HepG2 (cell line): ENCODE measurements around the gene ZSCAN2. TPM values are rescaled to one million over a fixed set of nuclear protein-coding genes. Genes with fewer than 3 reads are reported as not detected.

ENCODE experiments used
- ATAC-seq: fragments of 200-7000 bp; cut with Tn5 transposase; 3 replicates; pipeline ENCODE4 v1.9.1; 2020; ENCODE audit warnings: mild to moderate bottlenecking, moderate library complexity
- BruUV-seq: library from RNA; stranded (reverse); fragments of 400-500 nt; replicated peaks from 2 replicates; lab custom pipeline; 2021; lab: Mats Ljungman, UMichigan
- CTCF ChIA-PET: fragments of 300-600 bp; formaldehyde crosslinking; extraction: SDS; loops from one replicate; lab custom pipeline; 2021; ENCODE audit warnings: low total read pairs, inconsistent platforms, low intra/inter-chr PET ratio; lab: Yijun Ruan, JAX
- POLR2A ChIA-PET: fragments of 350-600 bp; sonication (Branson Sonifier 250); formaldehyde crosslinking; loops from one replicate; lab custom pipeline; 2020; ENCODE audit warnings: antibody characterized with exemption, inconsistent platforms; lab: Yijun Ruan, JAX
- DNase-seq: peaks from one replicate; pipeline ENCODE4 v3.0.0-alpha.2; 2015; ENCODE audit warnings: low spot score
- FAIRE-seq: peaks from 3 replicates; lab custom pipeline; 2011; peaks lifted over from hg19 to GRCh38; lab: Jason Lieb, UNC
- H2AFZ ChIP-seq: one replicate; pipeline ENCODE4 v1.6.1; 2011; ENCODE audit warnings: low read length, inconsistent platforms
- H3K27ac ChIP-seq: fragments of 300-600 bp; 3 replicates; pipeline ENCODE4 v1.8.0; 2011; ENCODE audit warnings: mixed run types, mild to moderate bottlenecking, mixed read lengths, low read length, inconsistent platforms; ENCODE audit not compliant: insufficient read depth; ENCODE audit errors: extremely low read length
- H3K27me3 ChIP-seq, 2 experiments: fragments of 200-600 bp in 1 of 2; 2 replicates in 1 of 2; 3 replicates in 1 of 2; pipeline versions ENCODE4 v1.6.0 to v1.8.0; 2011; ENCODE audit warnings: low read length in 2 of 2, mild to moderate bottlenecking in 2 of 2, moderate library complexity in 2 of 2, inconsistent platforms in 1 of 2; ENCODE audit not compliant: insufficient read depth in 2 of 2, control insufficient read depth in 1 of 2
- H3K36me3 ChIP-seq, 2 experiments: fragments of 200-600 bp in 1 of 2; replicated peaks in 1 of 2; 2 replicates in 1 of 2; 3 replicates in 1 of 2; pipeline versions ENCODE4 v1.5.1 to v1.8.0; 2011; ENCODE audit warnings: low read length in 2 of 2, inconsistent platforms in 1 of 2; ENCODE audit not compliant: insufficient read depth in 2 of 2, control insufficient read depth in 1 of 2
- H3K4me1 ChIP-seq: 2 replicates; pipeline ENCODE4 v1.5.1; 2012; ENCODE audit warnings: low read length, inconsistent platforms; ENCODE audit not compliant: insufficient read depth
- H3K4me2 ChIP-seq: 2 replicates; pipeline ENCODE4 v1.6.0; 2011; ENCODE audit warnings: low read depth, low read length, inconsistent platforms
- H3K4me3 ChIP-seq, 3 experiments: fragments of 200-600 bp in 1 of 3; sonication (generic), shearing (Covaris generic) in 1 of 3; replicated peaks in 1 of 3; 2 replicates each; pipeline ENCODE4 v1.5.1; 2011 to 2016; ENCODE audit warnings: low read length in 3 of 3, inconsistent platforms in 2 of 3, low read depth in 2 of 3, mild to moderate bottlenecking in 2 of 3, control low read depth in 1 of 3, mixed read lengths in 1 of 3; ENCODE audit not compliant: insufficient read depth in 1 of 3
- H3K79me2 ChIP-seq: one replicate; pipeline ENCODE4 v1.6.1; 2011; ENCODE audit warnings: low read length, inconsistent platforms; ENCODE audit not compliant: insufficient read depth
- H3K9ac ChIP-seq: 2 replicates; pipeline ENCODE4 v1.6.0; 2011; ENCODE audit warnings: mild to moderate bottlenecking, low read depth, low read length, inconsistent platforms; ENCODE audit not compliant: insufficient read depth
- H3K9me3 ChIP-seq: 2 replicates; pipeline ENCODE4 v1.5.1; 2012; ENCODE audit warnings: mild to moderate bottlenecking, low read length
- H4K20me1 ChIP-seq: 2 replicates; pipeline ENCODE4 v1.6.0; 2011; ENCODE audit warnings: inconsistent platforms, mild to moderate bottlenecking, low read length, moderate library complexity; ENCODE audit not compliant: insufficient read depth
- ZKSCAN1 ChIP-seq: fragments of 150-350 bp; IDR thresholded peaks from 2 replicates; pipeline ENCODE4 v1.6.1; 2014; ENCODE audit warnings: low read length
- ZNF501 ChIP-seq: sonication (generic); formaldehyde crosslinking; IDR thresholded peaks from 2 replicates; pipeline ENCODE4 v1.5.1; 2020; ENCODE audit warnings: mild to moderate bottlenecking, moderate library complexity, missing genetic modification reagents
- ZSCAN25 ChIP-seq: sonication (generic); formaldehyde crosslinking; IDR thresholded peaks from 2 replicates; pipeline ENCODE4 v1.8.0; 2022; ENCODE audit warnings: mild to moderate bottlenecking, missing genetic modification reagents
- WGBS: methylation state at CpG from one replicate; pipeline ENCODE4 v1.1.6; 2017; ENCODE audit warnings: low lambda C conversion rate; 5-methylcytosine and 5-hydroxymethylcytosine counted together
- in situ Hi-C: cut with HindIII; loops from 2 replicates; pipeline ENCODE4 v1.10.0; 2017; ENCODE audit warnings: low pct_unique_long_range_greater_than_20kb; ENCODE audit not compliant: extremely low pct_ligation_motif_present
- intact Hi-C: fragments of 100-400 bp; cut with micrococcal nuclease; formaldehyde crosslinking; loops from one replicate; pipeline ENCODE4 v1.10.0; 2022; ENCODE audit not compliant: unreplicated experiment
- polyA plus RNA-seq, 8 experiments: library from polyadenylated mRNA; depleted of rRNA in 3 of 8; stranded (reverse) in 7 of 8; unstranded in 1 of 8; fragments of >200 nt; fragmentation: Illumina TruSeq in 4 of 8; extraction: Trizol in 4 of 8; gene quantifications; 2 replicates each; pipeline versions ENCODE4 v1.2.1 to v1.2.3, GENCODE V29; 2011 to 2016; ENCODE audit warnings: low read depth in 4 of 8, missing spikeins in 1 of 8, mixed read lengths in 1 of 8; ENCODE audit not compliant: insufficient read depth in 1 of 8
- total RNA-seq, 5 experiments: library from RNA; depleted of rRNA; stranded (reverse); fragments of >200 nt; fragmentation: Illumina TruSeq; extraction: Trizol; gene quantifications; 2 replicates each; pipeline ENCODE4 v1.2.3, GENCODE V29; 2016; ENCODE audit warnings: low read depth in 1 of 5
- TF ChIP-seq, protein P1 (sequence below): sonication (generic); formaldehyde crosslinking; IDR thresholded peaks from 2 replicates; pipeline ENCODE4 v1.8.0; 2022; ENCODE audit warnings: mild to moderate bottlenecking, missing genetic modification reagents; ENCODE audit not compliant: insufficient replicate concordance
- TF ChIP-seq, protein P2 (sequence below): IDR thresholded peaks from 2 replicates; pipeline ENCODE4 v1.6.1; 2012; ENCODE audit warnings: inconsistent platforms

Gene ZSCAN2
- total and polyA plus RNA-seq, 2 of the 13 experiments (the other 11 are each of a cell fraction or from before 2014, with no cell fraction given): 11.4 to 21.5 TPM

DNA sequence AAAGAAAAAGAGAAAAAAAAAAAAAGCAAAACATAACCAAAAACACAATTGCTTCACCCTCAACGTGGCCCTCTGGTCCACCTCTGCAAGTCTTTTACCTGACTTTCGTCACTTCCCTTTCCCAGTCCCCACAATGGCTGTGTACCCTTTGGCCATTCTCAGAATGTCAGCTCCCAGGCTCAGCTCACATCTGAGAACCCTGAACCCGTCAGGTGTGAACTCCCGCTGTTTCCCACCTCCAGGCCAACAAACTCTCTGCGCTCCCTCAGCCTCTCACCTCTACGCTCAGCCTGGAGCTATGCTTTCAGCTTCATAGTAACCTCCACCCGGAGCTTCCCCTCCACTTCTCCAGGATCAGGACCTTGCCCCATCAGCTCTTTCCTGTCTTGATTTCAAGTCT, 23.6 kb downstream of the ZSCAN2 start:
- H3K27me3 ChIP-seq: no peaks in the 10 kb centered on the region
- no peak overlapping the region for H3K9ac ChIP-seq
- DNase-seq (no peak), FAIRE-seq (no peak), ATAC-seq (peak; percentile 54)
- no peak for TF ChIP-seq ZNF501 (CRISPR knock-in tag)
- TF ChIP-seq, protein P1, sequence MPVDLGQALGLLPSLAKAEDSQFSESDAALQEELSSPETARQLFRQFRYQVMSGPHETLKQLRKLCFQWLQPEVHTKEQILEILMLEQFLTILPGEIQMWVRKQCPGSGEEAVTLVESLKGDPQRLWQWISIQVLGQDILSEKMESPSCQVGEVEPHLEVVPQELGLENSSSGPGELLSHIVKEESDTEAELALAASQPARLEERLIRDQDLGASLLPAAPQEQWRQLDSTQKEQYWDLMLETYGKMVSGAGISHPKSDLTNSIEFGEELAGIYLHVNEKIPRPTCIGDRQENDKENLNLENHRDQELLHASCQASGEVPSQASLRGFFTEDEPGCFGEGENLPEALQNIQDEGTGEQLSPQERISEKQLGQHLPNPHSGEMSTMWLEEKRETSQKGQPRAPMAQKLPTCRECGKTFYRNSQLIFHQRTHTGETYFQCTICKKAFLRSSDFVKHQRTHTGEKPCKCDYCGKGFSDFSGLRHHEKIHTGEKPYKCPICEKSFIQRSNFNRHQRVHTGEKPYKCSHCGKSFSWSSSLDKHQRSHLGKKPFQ (CRISPR knock-in tag): peak; percentile 94
- peak; percentile 96 for TF ChIP-seq ZSCAN25 (CRISPR knock-in tag)
- TF ChIP-seq, protein P2, sequence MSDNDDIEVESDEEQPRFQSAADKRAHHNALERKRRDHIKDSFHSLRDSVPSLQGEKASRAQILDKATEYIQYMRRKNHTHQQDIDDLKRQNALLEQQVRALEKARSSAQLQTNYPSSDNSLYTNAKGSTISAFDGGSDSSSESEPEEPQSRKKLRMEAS: 0 out of 2 replicates have a peak, but pooled peaks have one; percentile 9
- in situ Hi-C loops: no loop called here
- H3K9me3 ChIP-seq: no peaks in the 10 kb centered on the region
- H3K4me2 ChIP-seq: no peak overlapping the region
- H3K4me3 ChIP-seq: no peak overlapping the region
- no peaks in the 10 kb centered on the region for H4K20me1 ChIP-seq
- H3K4me1 ChIP-seq: peaks cover 22% of the 10 kb centered on the region
- H3K36me3 ChIP-seq: peaks cover 17 to 25% of the 10 kb centered on the region in 2 experiments
- BruUV-seq: no TSS peak
- H2AFZ ChIP-seq: no peak overlapping the region
- ChIA-PET POLR2A (interaction anchor here (0.9 to 3.3 kb wide), 5 partner anchors 9 to 27 kb away, joined by 3 to 32 read pairs (median 5); partner anchors contain the start of gene ZSCAN2), CTCF (no interaction called here)
- intact Hi-C loops: no loop called here
- H3K27ac ChIP-seq: peak overlapping the region; percentile 32
- no peaks in the 10 kb centered on the region for H3K79me2 ChIP-seq
- 64% methylated on average over 6 of the region's 7 CpGs for WGBS

DNA sequence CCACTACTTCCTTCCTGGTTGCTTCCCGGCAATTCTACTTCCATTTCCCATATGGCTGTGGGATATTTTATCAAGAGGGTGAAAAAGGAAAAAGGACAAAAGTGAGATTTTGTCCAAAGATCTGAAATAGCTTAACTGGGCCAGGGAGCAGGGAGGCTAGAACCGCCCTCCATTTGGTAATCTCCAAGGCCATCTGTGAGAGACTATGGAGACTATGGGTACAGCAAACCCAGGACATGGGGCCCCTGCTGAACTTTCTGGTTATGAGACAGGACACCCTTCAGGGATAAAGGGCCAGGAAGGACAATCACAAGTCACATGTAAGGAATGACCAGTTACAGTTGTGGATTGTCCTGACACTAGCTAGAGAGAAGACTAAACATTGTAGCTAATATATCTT, 24.3 kb downstream of the ZSCAN2 start:
- no peak for TF ChIP-seq ZKSCAN1
- in situ Hi-C loops: no loop called here
- peaks cover 26% of the 10 kb centered on the region for H3K4me1 ChIP-seq
- ChIA-PET POLR2A (interaction anchor here (0.9 to 3.3 kb wide), 4 partner anchors 9 to 26 kb away, joined by 3 to 32 read pairs (median 12); partner anchors contain the start of gene ZSCAN2), CTCF (no interaction called here)
- BruUV-seq: no TSS peak
- no peaks in the 10 kb centered on the region for H3K27me3 ChIP-seq
- FAIRE-seq (no peak), ATAC-seq (peak; percentile 50), DNase-seq (no peak)
- H3K79me2 ChIP-seq: no peaks in the 10 kb centered on the region
- H3K36me3 ChIP-seq: peaks cover 17 to 25% of the 10 kb centered on the region in 2 experiments
- H4K20me1 ChIP-seq: no peaks in the 10 kb centered on the region
- H3K9ac ChIP-seq: no peak overlapping the region
- peak overlapping the region; percentile 32 for H3K27ac ChIP-seq
- no peaks in the 10 kb centered on the region for H3K9me3 ChIP-seq
- intact Hi-C loops: no loop called here
- 57% methylated on average over 2 of the region's 2 CpGs for WGBS
- H2AFZ ChIP-seq: no peak overlapping the region
- no peak overlapping the region for H3K4me3 ChIP-seq
- no peak overlapping the region for H3K4me2 ChIP-seq
